Mesenteric fat pad (tissue), 1 donor: ENCODE data around the gene NTSR1. TPM values are rescaled to one million over a fixed set of nuclear protein-coding genes. Genes with fewer than 3 reads are reported as not detected.
A peak's percentile ranks its signal among the peaks of the same experiment; 100 is the strongest.

Experiments used
- DNase-seq: peaks from one replicate; pipeline ENCODE4 v3.0.0-alpha.2; 2020; ENCODE audit warnings: low spot score
- total RNA-seq: library from RNA; stranded (reverse); fragmentation: NEBNext Ultra II Directional; extraction: Animal tissue kit (Norgen Biotek cat#: 25700); gene quantifications from one replicate; pipeline ENCODE4 v1.2.1, GENCODE V29; 2021
- donor health status: DM: yes; HTN: yes; CAD: no.

NTSR1 gene
- total RNA-seq, 1 donor from 2014 or later = not detected

GRCh38 chr20:62780204-62780603 is 71.6 kb downstream of the NTSR1 start:
- DNase-seq = no peak

GRCh38 chr20:62780696-62781095 is 72.1 kb downstream of the NTSR1 start:
- no peak for DNase-seq

- DNase-seq = no peak
These were observed 73.7 kb downstream of the NTSR1 start for GRCh38 chr20:62782149-62782892.

GRCh38 chr20:62782893-62783278 is 74.2 kb downstream of the NTSR1 start:
- DNase-seq = no peak

- no peak for DNase-seq
These were observed 75.9 kb downstream of the NTSR1 start for GRCh38 chr20:62784497-62784896.

GRCh38 chr20:62785393-62785792 is 76.8 kb downstream of the NTSR1 start:
- DNase-seq = no peak

GRCh38 chr20:62786157-62786556 is 77.5 kb downstream of the NTSR1 start:
- no peak for DNase-seq

- DNase-seq = no peak
These were observed 78.7 kb downstream of the NTSR1 start for GRCh38 chr20:62787321-62787720.

- no peak for DNase-seq
These were observed 79.2 kb downstream of the NTSR1 start for GRCh38 chr20:62787866-62788265.

GRCh38 chr20:62788607-62789006 is 80.0 kb downstream of the NTSR1 start:
- DNase-seq = no peak

- DNase-seq = no peak
These were observed 81.4 kb downstream of the NTSR1 start for GRCh38 chr20:62790075-62790474.

- no peak for DNase-seq
These were observed 82.9 kb downstream of the NTSR1 start for GRCh38 chr20:62791301-62792181.

- no peak for DNase-seq
These were observed 83.7 kb downstream of the NTSR1 start for GRCh38 chr20:62792182-62792939.

- DNase-seq = no peak
These were observed 84.5 kb downstream of the NTSR1 start for GRCh38 chr20:62792940-62793756.

- peak; percentile 92 for DNase-seq
These were observed 85.0 kb downstream of the NTSR1 start for GRCh38 chr20:62793757-62794006.

- peak; percentile 98 for DNase-seq
These were observed 85.5 kb downstream of the NTSR1 start for GRCh38 chr20:62794007-62794724.

- no peak for DNase-seq
These were observed 86.6 kb downstream of the NTSR1 start for GRCh38 chr20:62795023-62795761.

GRCh38 chr20:62796699-62797491 is 88.3 kb downstream of the NTSR1 start:
- no peak for DNase-seq
